AG09319 (cell line): ENCODE data around the gene CCHCR1.
"Not testable (repeated sequence)": the region's sequence is repeated elsewhere in the genome, so short reads cannot be mapped to it uniquely, and the experiment has no call there.

Experiments
- DNase-seq: peaks from one replicate; pipeline ENCODE4 v3.0.0-alpha.2; 2010; ENCODE audit warnings: low read depth; ENCODE audit errors: extremely low read depth
- CTCF ChIP-seq: IDR thresholded peaks from 2 replicates; pipeline ENCODE4 v1.5.1; 2011; ENCODE audit warnings: low read depth, mild to moderate bottlenecking, inconsistent platforms, low read length, moderate library complexity

CCHCR1 gene

GRCh38 chr6:31168606-31169005, 11.0 kb upstream of the CCHCR1 start:
- no peak for DNase-seq
- TF ChIP-seq CTCF = no peak

- TF ChIP-seq CTCF = no peak
- no peak for DNase-seq
These were observed 8.4 kb upstream of the CCHCR1 start for GRCh38 chr6:31165986-31166385.

GRCh38 chr6:31165064-31165832, 7.6 kb upstream of the CCHCR1 start:
- not testable (repeated sequence) for DNase-seq

GRCh38 chr6:31164475-31165063, 7.0 kb upstream of the CCHCR1 start:
- not testable (repeated sequence) for DNase-seq

- DNase-seq = no peak
- TF ChIP-seq CTCF = no peak
These were observed 6.3 kb upstream of the CCHCR1 start for GRCh38 chr6:31163922-31164321.

GRCh38 chr6:31162463-31163165, 5.0 kb upstream of the CCHCR1 start:
- no peak for TF ChIP-seq CTCF

GRCh38 chr6:31161216-31162126, 3.9 kb upstream of the CCHCR1 start:
- TF ChIP-seq CTCF = no peak
- DNase-seq = no peak

More at GRCh38 chr6:31162463-31163165, 5.0 kb upstream of the CCHCR1 start:
- DNase-seq = no peak
